HG03457 (cell line): Measurements from ENCODE around the gene DEPDC5.
A peak's percentile ranks its signal among the peaks of the same experiment; 100 is the strongest.

Source experiments
- ATAC-seq: cut with Tn5 transposase; IDR thresholded peaks from one replicate; pipeline ENCODE4 v1.9.1; 2021; ENCODE audit warnings: moderate number of reproducible peaks; ENCODE audit not compliant: unreplicated experiment

DEPDC5 gene

DNA sequence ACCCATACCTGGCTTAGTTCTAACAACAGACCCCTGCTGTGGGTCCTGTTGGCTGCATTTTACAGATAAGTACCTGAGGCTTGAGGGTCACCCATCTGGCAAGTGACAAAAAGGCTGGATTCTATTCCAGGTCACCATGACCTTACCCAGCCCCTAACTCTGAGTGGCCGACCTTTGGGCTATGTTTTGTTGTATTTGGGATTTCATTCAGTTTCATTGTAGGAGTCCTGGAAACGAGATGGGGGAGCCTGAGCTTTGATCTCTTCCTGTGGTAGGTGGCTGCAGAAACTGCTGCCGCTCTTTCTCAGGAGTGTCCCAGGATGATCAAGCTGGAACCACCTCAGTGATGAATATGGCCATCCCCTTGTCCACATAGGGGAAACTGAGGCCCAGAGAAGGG, 165.9 kb downstream of the DEPDC5 start:
- ATAC-seq = no peak

GRCh38 chr22:31920306-31920705, 166.5 kb downstream of the DEPDC5 start:
- ATAC-seq = no peak

- ATAC-seq = no peak
Measured at GRCh38 chr22:31921106-31921505, 167.3 kb downstream of the DEPDC5 start.

DNA sequence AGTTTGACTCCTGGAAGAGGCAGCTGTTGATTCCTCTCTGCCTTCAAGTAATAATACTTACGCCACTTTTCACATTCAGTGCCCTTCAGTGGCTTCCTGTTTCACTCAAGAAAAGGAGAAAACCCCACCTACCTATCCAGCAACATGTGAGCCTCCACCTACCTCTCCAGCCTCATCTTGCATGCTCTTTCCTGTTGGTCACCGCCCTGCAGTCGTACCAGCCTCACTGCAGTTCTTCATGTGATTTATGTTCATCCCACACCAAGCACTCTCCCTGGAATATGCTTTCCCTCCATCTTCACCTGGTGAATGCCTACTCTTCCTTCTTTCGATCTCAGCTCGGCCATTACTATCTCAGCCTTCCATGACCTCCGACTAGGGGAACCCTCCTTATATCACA, 168.7 kb downstream of the DEPDC5 start:
- ATAC-seq = no peak

DNA sequence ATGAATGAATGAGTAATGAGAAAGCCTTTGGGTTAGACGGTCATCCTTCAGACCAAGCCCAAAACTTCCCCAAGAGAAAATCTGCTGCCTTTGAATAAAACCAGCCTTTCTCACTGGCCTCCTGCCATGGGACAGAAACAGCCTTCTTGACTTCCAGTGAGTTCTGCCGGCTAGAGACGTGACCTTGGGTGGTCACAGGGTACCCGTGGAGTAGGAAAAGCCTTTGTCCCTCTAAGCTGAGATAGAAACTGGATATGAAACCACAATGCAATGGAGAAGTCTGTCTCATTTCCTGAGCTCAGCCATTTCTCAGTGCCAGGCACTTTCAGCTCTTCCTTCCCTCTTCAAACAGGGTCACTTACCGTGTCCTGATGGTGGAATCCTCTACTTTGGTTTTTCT, 169.3 kb downstream of the DEPDC5 start:
- no peak for ATAC-seq

- ATAC-seq = no peak
Measured at GRCh38 chr22:31923747-31924146, 169.9 kb downstream of the DEPDC5 start.

GRCh38 chr22:31925056-31925455, 171.2 kb downstream of the DEPDC5 start:
- ATAC-seq = no peak

DNA sequence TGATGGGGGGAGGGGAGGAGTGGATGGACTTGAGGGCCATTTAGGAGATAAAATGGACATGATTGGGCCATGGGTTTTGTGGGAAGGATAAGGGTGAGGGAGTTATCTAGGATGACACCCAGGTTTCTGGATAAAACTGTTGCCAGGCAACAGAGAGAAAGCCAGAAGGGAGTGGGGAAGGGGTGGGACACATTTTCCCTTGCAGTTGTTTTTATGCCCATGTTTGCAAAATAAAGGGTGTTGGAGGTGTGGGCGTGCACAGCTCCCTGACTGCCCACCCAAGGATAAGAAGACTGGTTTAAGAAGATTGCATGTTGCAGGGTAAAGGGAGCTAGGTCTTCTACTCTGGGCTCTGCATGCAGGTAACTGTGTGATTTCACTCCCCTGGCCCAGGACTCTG, 172.2 kb downstream of the DEPDC5 start:
- ATAC-seq = no peak

DNA sequence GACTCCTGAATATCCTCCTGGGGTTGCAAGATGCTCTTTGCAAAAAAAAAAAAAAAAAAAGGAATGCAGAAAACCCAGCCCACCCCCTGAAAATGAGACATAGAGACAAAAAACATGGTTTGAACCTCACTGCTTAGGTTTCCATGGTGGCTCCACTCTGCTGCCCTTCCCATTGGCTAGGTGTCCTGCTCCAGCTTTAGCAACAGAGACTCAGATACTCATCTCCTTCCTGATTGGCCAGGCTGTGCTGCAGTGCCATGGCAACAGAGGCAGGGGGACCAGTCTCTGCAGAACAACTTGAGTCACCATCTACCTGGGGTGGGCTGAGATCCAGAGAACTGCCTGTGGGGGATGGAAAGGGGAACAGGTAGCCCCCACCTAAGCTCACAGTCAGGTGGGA, 173.2 kb downstream of the DEPDC5 start:
- ATAC-seq = no peak

- ATAC-seq = no peak
Measured at GRCh38 chr22:31927562-31927961, 173.7 kb downstream of the DEPDC5 start.

DNA sequence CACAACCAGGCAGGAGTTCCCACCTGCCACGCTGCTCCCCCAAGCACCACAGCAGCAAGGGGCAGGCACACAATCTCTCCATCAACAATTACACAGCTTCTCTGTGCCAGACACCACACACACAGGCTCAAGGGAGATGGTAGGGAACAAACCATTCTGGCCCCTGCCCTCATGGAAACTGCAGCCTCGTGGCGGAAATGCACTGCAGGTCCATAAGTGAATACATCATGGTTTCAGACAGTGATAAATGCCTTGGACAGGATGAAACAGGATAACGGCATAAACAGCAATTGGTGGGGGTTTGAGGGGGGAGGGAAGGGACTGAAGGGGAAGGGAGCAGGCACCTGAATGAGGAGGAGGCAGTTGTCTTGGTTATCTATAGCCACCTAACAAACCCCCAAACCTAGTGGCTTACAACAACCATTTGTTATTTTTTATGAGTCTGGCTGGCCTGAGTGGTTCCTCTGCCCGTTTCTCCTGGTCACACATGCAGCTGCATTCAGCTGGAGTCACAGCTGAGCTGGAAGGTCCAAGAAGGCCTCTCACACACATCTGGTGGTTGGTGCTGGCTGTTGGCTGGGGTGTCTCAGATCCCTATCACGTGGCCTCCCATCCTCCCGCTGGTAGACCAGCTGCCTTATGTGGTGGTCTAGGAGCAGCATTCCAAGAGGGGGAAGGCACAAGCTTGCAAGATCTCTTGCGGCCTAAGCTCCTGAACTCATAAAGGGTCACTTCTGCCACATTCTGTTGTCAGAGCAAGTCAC, 175.5 kb downstream of the DEPDC5 start:
- ATAC-seq = no peak

DNA sequence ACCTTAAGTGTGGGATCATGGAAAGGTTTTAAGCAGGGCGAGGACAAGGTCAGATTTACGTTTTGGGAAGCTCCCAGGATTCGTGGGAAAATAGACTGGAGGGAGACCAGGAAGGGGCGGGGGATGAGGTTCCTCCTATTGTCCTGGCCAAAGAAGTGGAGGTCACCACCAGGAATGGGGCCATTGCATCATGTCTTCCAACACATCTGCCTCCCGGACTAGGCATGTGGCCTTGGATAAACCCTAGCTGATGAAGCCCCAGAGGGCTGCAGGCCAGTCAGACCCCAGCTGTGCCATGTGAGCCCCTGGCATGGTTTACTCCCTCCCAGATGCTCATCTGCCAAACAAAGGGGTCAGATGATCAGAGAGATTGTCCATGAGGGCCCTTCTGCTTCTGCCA, 179.0 kb downstream of the DEPDC5 start:
- ATAC-seq = no peak

DNA sequence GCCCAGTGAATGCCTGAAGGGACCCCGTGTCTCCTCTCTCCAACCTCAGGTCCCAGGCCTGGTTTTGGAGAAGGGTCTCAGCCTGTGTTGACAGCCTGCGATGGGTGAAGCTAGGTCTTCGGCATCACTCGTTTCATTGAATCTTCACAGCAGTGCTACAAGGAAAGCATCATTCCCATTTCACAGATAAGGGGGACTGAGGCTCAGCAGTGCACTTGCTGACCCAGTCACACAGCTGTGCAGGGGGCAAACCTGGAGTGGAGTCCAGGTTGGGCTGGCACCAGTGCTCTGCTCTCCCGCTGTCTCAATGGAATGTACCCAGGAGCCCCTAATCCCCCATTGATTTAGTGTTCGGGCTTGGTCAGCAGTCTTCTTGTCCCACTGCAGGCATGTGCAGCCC, 179.6 kb downstream of the DEPDC5 start:
- ATAC-seq = no peak

DNA sequence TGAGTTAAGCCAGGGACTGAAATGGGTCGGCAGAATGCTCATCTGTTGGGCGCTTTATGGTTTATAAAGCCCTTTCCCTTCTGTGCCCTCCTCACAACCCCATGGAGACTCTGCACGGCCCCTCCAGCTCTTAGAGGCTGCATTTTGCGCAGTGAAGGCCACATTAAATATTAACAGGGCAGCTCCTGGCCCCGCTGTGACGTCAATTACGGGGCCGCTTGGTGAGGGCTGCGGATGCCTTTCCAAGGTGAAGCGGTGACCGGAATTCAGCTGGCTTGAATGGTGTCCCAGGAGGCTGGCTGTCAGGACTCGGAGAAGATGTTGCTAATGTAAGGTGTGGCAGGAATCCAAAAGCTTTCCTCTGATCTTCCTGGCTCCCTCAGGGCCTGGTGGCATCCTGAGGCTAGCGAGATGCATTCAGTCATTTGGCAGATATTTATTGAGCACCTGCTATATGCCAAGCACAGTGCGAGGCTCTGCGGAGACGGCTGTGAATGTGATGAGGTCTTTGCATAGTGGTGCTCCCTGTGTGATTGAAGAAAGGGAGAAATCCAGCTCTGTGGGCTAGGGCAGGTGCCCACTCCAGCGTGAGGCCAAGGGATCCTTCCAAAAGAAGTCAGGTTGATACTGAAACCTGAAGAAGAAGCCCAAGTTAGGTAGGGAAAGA, 180.1 kb downstream of the DEPDC5 start:
- ATAC-seq = no peak

DNA sequence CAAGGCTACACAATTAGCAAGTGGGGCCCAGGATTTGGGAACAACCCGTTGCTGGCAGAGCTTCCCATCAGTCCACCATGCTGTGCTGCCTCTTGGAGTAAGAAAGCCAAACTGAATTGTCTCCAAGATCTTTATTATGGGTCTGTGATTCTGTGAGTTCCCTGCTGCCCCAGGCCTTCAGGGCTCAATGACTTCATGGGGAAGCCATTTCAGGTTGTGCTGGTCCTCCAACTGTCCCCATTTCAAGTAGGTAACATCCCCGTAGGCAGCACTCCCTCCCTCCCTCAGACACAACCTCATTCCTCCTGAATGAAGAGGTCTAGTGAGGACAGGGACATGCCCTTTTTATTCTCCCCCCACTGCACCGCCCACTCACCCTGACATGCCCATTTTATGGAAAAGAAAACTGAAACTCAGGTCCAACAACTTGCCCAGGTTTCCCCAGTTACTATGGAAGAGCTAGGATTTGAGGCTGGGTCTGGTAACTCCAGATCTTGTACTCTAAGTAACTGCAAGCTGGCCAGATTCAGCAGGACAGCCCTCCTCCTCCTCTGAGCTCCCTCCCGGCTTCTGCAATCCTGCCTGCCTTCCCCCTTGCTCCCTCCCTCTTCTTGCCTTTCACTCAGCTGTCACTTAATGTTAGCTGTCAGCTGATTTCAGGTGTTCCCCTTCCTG, 182.3 kb downstream of the DEPDC5 start:
- no peak for ATAC-seq

DNA sequence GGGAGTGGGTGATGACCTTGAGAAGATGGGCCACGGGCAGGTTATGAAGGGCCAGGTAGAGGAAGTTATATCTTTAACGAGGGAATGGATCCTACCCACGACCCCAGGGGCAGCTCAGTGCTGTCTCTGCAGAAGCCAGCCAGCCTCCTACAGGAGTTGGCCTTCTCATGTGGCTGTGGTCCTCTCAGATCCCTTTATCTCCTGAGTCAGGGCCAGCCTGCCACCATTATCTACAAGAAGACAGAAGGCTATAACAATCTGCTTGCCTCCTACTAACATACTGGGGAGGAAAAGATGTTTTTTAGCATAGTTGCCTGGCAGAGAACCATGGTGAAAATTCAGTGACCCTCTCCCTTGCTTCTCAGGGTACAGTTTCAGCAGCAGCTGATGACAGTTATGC, 183.5 kb downstream of the DEPDC5 start:
- ATAC-seq = no peak

GRCh38 chr22:31938296-31938695, 184.5 kb downstream of the DEPDC5 start:
- ATAC-seq = no peak

- no peak for ATAC-seq
Measured at GRCh38 chr22:31940506-31940905, 186.7 kb downstream of the DEPDC5 start.

DNA sequence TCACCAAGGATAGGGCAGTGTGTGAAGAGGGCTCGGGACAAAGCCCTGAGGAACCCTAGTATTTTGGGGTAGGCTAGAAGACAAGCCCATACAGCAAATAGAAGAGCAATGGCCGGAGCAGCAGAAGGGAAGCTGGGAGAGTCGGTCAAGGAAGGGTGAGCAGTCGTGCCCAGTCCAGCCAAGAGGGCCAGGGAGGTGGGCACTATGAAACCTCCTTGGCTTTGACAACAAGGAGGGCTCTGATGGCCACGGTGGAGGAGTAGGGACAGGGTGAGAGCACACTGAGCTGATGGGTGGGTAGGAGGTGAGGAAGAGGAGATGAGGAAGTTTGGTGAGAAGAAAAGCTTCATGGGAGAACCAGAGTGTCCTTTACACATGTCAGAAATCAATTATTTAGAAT, 188.3 kb downstream of the DEPDC5 start:
- no peak for ATAC-seq

GRCh38 chr22:31943206-31943977, 189.6 kb downstream of the DEPDC5 start:
- no peak for ATAC-seq

- ATAC-seq = peak; percentile 59
Measured at GRCh38 chr22:31943978-31944699, 190.3 kb downstream of the DEPDC5 start, which contains the start of gene YWHAH. TSS of gene YWHAH (plus strand) at chr22:31944535. CDS start at chr22:31944734, 199 bp downstream.
